ENCODE measurements around the gene CBLIF. TPM values are rescaled to one million over a fixed set of nuclear protein-coding genes. Genes with fewer than 3 reads are reported as not detected.
"Not testable (repeated sequence)": the region's sequence is repeated elsewhere in the genome, so short reads cannot be mapped to it uniquely, and the experiment has no call there.

The CBLIF gene
- polyA plus RNA-seq, 1 donor (not counting 4 experiments of a cell fraction or from before 2014, with no cell fraction given): not detected

GRCh38 chr11:59785818-59786217 is 59.5 kb downstream of the CBLIF start:
- Histone ChIP-seq H4K20me1 (ENCODE audit: control insufficient read depth, extremely low read depth, insufficient read depth, low read length) (peaks cover 3% of the 10 kb centered on the region), H3K79me2 (ENCODE audit: control insufficient read depth, insufficient read depth, low read length) (peaks cover 11% of the 10 kb centered on the region), H3K27ac (ENCODE audit: control insufficient read depth, insufficient read depth, low read length) (no peak overlapping the region), H3K27me3 (ENCODE audit: control insufficient read depth, extremely low read depth, insufficient read depth, low read length) (no peaks in the 10 kb centered on the region), H3K4me1 (ENCODE audit: control insufficient read depth, extremely low read depth, insufficient read depth, low read length) (peaks cover 18% of the 10 kb centered on the region), H3K36me3 (ENCODE audit: control insufficient read depth in 2 of 2, extremely low read depth in 1 of 2, insufficient read depth in 2 of 2, low read length in 2 of 2) (peaks cover 4 to 22% of the 10 kb centered on the region in 2 experiments), H2AFZ (ENCODE audit: control insufficient read depth, low read length) (no peak overlapping the region), H3K4me3 (ENCODE audit: control insufficient read depth in 2 of 3, extremely low read depth in 1 of 3, insufficient read depth in 2 of 3, low read depth in 1 of 3, low read length in 3 of 3) (no peak overlapping the region), H3K9ac (ENCODE audit: control insufficient read depth, extremely low read depth, insufficient read depth, low read length) (no peak overlapping the region), H3K4me2 (ENCODE audit: control insufficient read depth, extremely low read depth, insufficient read depth, low read depth, low read length) (no peak overlapping the region), H3K9me3 (ENCODE audit: control insufficient read depth, low read depth, low read length) (no peaks in the 10 kb centered on the region), H3K9me1 (ENCODE audit: control insufficient read depth, extremely low read depth, insufficient read depth, low read length) (no peaks in the 10 kb centered on the region)
- DNase-seq (ENCODE audit: low read depth, low spot score) (no peak), FAIRE-seq (no peak)
- TF ChIP-seq CTCF (optimal IDR thresholded peaks at IDR 0.05 in 1 of 3, IDR thresholded peaks at IDR 0.05 in 1 of 3, conservative IDR thresholded peaks at IDR 0.05 in 1 of 3; ENCODE audit: extremely low read depth in 1 of 3, insufficient read depth in 2 of 3, low read length in 3 of 3) (no peak), EZH2 (IDR thresholded peaks at IDR 0.05; ENCODE audit: low read length) (no peak)
- dilution Hi-C loops (cut with MboI; ENCODE audit: extremely low pct_ligation_motif_present, low sequenced_read_pairs): no loop called here

DNA sequence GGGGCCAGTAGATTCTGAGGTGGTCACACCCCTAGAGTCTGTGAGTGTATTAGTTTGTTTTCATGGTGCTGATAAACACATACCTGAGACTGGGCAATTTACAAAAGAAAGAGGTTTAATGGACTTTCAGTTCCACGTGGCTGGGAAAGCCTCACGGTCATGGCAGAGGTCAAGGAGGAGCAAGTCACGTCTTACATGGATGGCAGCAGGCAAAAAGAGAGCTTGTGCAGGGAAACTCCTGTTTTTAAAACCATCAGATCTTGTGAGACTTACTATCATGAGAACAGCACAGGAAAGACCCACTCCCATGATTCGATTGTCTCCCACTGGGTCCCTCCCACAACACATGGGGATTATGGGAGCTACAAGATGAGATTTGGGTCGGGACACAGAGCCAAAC is 60.9 kb downstream of the CBLIF start:
- FAIRE-seq; H4K20me1 ChIP-seq (ENCODE audit: control insufficient read depth, extremely low read depth, insufficient read depth, low read length); dilution Hi-C loops (cut with MboI; ENCODE audit: extremely low pct_ligation_motif_present, low sequenced_read_pairs); H3K4me3 ChIP-seq (ENCODE audit: control insufficient read depth in 2 of 3, extremely low read depth in 1 of 3, insufficient read depth in 2 of 3, low read depth in 1 of 3, low read length in 3 of 3); H3K27ac ChIP-seq (ENCODE audit: control insufficient read depth, insufficient read depth, low read length); H3K27me3 ChIP-seq (ENCODE audit: control insufficient read depth, extremely low read depth, insufficient read depth, low read length); DNase-seq (ENCODE audit: low read depth, low spot score); H3K9ac ChIP-seq (ENCODE audit: control insufficient read depth, extremely low read depth, insufficient read depth, low read length); H3K9me1 ChIP-seq (ENCODE audit: control insufficient read depth, extremely low read depth, insufficient read depth, low read length); H3K9me3 ChIP-seq (ENCODE audit: control insufficient read depth, low read depth, low read length); H3K4me2 ChIP-seq (ENCODE audit: control insufficient read depth, extremely low read depth, insufficient read depth, low read depth, low read length); H2AFZ ChIP-seq (ENCODE audit: control insufficient read depth, low read length): not testable (repeated sequence)
- Histone ChIP-seq H3K36me3 (ENCODE audit: control insufficient read depth in 2 of 2, extremely low read depth in 1 of 2, insufficient read depth in 2 of 2, low read length in 2 of 2) (peaks cover 7 to 17% of the 10 kb centered on the region in 2 experiments), H3K79me2 (ENCODE audit: control insufficient read depth, insufficient read depth, low read length) (peaks cover 20% of the 10 kb centered on the region), H3K4me1 (ENCODE audit: control insufficient read depth, extremely low read depth, insufficient read depth, low read length) (peaks cover 18% of the 10 kb centered on the region)

- Histone ChIP-seq H3K9me1 (ENCODE audit: control insufficient read depth, extremely low read depth, insufficient read depth, low read length) (peaks cover 4% of the 10 kb centered on the region), H3K36me3 (ENCODE audit: control insufficient read depth in 2 of 2, extremely low read depth in 1 of 2, insufficient read depth in 2 of 2, low read length in 2 of 2) (peaks cover 4 to 16% of the 10 kb centered on the region in 2 experiments), H3K9ac (ENCODE audit: control insufficient read depth, extremely low read depth, insufficient read depth, low read length) (no peak overlapping the region), H2AFZ (ENCODE audit: control insufficient read depth, low read length) (no peak overlapping the region), H3K4me3 (ENCODE audit: control insufficient read depth in 2 of 3, extremely low read depth in 1 of 3, insufficient read depth in 2 of 3, low read depth in 1 of 3, low read length in 3 of 3) (no peak overlapping the region), H3K4me1 (ENCODE audit: control insufficient read depth, extremely low read depth, insufficient read depth, low read length) (peaks cover 18% of the 10 kb centered on the region), H3K9me3 (ENCODE audit: control insufficient read depth, low read depth, low read length) (no peaks in the 10 kb centered on the region), H3K79me2 (ENCODE audit: control insufficient read depth, insufficient read depth, low read length) (peaks cover 23% of the 10 kb centered on the region), H3K27me3 (ENCODE audit: control insufficient read depth, extremely low read depth, insufficient read depth, low read length) (no peaks in the 10 kb centered on the region), H3K27ac (ENCODE audit: control insufficient read depth, insufficient read depth, low read length) (no peak overlapping the region), H3K4me2 (ENCODE audit: control insufficient read depth, extremely low read depth, insufficient read depth, low read depth, low read length) (no peak overlapping the region), H4K20me1 (ENCODE audit: control insufficient read depth, extremely low read depth, insufficient read depth, low read length) (peaks cover 7% of the 10 kb centered on the region)
- FAIRE-seq (no peak), DNase-seq (ENCODE audit: low read depth, low spot score) (no peak)
- TF ChIP-seq CTCF (optimal IDR thresholded peaks at IDR 0.05 in 1 of 3, IDR thresholded peaks at IDR 0.05 in 1 of 3, conservative IDR thresholded peaks at IDR 0.05 in 1 of 3; ENCODE audit: extremely low read depth in 1 of 3, insufficient read depth in 2 of 3, low read length in 3 of 3) (no peak), EZH2 (IDR thresholded peaks at IDR 0.05; ENCODE audit: low read length) (no peak)
- dilution Hi-C loops (cut with MboI; ENCODE audit: extremely low pct_ligation_motif_present, low sequenced_read_pairs): no loop called here
Observed at GRCh38 chr11:59783632-59784090, 61.6 kb downstream of the CBLIF start.

All from keratinocyte (primary cell).